ENCODE measurements around the gene CSTPP1. TPM values are rescaled to one million over a fixed set of nuclear protein-coding genes. Genes with fewer than 3 reads are reported as not detected.
A peak's percentile ranks its signal among the peaks of the same experiment; 100 is the strongest.

Gene CSTPP1, protein sequence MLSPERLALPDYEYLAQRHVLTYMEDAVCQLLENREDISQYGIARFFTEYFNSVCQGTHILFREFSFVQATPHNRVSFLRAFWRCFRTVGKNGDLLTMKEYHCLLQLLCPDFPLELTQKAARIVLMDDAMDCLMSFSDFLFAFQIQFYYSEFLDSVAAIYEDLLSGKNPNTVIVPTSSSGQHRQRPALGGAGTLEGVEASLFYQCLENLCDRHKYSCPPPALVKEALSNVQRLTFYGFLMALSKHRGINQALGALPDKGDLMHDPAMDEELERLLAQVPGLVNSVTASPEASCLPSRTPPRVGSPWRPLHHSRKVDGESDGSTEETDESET
- total RNA-seq: 31.5 and 45.6 TPM in 2 replicates

DNA sequence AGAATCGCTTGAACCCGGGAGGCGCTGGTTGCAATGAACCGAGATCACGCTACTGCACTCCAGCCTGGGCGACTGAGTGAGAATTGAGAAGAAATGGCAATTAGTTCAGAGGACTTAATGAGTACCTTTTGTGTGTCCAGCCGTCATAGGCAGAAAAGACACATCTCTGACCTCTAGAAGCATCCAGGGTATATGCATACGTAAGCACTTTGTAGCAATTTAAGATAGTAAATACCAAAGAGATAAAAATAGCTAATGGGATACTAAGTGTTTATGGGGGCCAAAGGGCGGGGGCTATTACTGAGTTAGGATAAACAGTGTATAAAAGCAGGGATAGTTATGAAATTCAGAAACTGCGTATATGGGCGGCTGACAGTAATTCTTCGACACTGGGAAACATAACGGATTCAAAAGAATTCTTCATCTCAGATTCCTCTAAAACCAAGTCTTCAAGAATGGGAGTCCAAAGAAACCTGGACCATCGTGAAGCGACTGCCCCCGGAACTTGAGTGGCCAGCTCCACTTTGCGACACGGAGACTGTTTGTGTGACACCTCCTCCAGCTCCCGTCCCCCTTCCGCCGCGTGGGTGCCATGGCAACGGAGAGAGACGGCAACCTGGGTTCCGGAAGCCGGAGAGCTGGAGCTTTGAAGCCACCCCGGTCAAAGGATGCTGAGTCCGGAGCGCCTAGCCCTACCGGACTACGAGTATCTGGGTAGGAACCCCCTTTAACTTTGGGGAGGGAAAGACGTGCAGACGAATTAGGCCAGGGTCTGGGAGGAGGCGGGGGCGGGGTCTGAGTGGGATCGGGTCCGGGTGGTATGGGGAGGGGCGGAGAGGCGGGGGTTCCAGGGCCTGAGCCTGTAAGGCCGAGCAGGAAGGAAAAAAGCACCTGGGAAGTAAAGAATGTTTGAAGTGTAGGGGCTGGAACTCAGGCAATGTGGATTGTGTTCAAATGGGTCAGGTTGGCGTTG is at the start of gene CSTPP1:
TSS of gene CSTPP1 (plus strand) at position 624 of the 973 bp plus-strand sequence. CDS start at position 669, 45 bp downstream.
- H3K4me3 ChIP-seq (ENCODE audit: low read depth, low read length): peak within 1 kb of the TSS; percentile 57
- H3K27me3 ChIP-seq (ENCODE audit: control insufficient read depth, insufficient read depth, low read length): no peaks in the 10 kb centered on the region
- no peaks in the 10 kb centered on the region for H3K36me3 ChIP-seq (ENCODE audit: control insufficient read depth, insufficient read depth, low read length)
- TF ChIP-seq, protein P1, sequence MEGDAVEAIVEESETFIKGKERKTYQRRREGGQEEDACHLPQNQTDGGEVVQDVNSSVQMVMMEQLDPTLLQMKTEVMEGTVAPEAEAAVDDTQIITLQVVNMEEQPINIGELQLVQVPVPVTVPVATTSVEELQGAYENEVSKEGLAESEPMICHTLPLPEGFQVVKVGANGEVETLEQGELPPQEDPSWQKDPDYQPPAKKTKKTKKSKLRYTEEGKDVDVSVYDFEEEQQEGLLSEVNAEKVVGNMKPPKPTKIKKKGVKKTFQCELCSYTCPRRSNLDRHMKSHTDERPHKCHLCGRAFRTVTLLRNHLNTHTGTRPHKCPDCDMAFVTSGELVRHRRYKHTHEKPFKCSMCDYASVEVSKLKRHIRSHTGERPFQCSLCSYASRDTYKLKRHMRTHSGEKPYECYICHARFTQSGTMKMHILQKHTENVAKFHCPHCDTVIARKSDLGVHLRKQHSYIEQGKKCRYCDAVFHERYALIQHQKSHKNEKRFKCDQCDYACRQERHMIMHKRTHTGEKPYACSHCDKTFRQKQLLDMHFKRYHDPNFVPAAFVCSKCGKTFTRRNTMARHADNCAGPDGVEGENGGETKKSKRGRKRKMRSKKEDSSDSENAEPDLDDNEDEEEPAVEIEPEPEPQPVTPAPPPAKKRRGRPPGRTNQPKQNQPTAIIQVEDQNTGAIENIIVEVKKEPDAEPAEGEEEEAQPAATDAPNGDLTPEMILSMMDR (IDR thresholded peaks at IDR 0.05; ENCODE audit: insufficient read depth, low read length, poor library complexity, severe bottlenecking): no peak
- DNase-seq (ENCODE audit: low read depth): no peak

DNA sequence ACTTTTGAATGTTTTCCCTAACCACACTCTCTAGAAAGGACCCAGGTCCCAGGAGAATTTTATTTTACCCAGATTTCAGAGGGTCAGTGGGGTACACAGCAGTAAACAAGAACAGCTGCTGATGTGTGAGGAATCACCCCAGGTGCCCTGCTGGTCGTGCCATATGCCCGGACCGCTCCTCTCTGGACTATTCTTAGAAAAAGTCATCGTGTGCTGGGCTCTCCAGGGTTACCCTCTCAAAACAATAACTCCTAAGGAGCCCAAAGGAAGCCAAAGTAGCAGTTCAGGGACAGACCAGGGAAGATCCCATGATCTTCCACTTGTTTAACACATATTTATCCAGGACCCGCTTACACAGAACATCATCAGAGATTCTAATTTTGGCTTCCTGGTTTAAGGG is 47.9 kb upstream of the CSTPP1 start:
- Histone ChIP-seq H3K36me3 (ENCODE audit: control insufficient read depth, insufficient read depth, low read length) (no peaks in the 10 kb centered on the region), H3K4me3 (ENCODE audit: low read depth, low read length) (no peak overlapping the region), H3K27me3 (ENCODE audit: control insufficient read depth, insufficient read depth, low read length) (no peaks in the 10 kb centered on the region)
- TF ChIP-seq, protein P1 (IDR thresholded peaks at IDR 0.05; ENCODE audit: insufficient read depth, low read length, poor library complexity, severe bottlenecking): no peak
- DNase-seq (ENCODE audit: low read depth): no peak

DNA sequence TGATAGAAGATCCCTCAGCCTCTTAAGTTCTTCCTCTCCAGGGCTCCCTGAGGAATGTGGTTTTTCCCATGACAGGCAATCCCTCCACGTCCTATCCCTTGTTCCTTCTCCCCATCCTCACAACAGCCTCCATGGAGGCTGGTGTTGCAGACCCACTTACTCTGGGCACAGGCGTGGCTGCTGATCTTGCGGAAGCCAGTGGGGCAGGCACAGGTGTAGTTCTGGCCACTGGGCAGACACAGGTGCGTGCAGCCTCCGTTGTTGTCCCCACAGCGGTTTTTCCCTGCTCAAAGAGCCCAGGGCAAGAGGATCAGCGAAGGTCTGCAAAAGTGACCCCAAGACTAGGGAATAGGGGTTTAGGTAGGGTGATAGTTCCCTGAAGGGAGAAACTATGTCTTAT is 47.3 kb upstream of the CSTPP1 start:
- no peaks in the 10 kb centered on the region for H3K36me3 ChIP-seq (ENCODE audit: control insufficient read depth, insufficient read depth, low read length)
- no peaks in the 10 kb centered on the region for H3K27me3 ChIP-seq (ENCODE audit: control insufficient read depth, insufficient read depth, low read length)
- DNase-seq (ENCODE audit: low read depth): no peak
- TF ChIP-seq, protein P1 (IDR thresholded peaks at IDR 0.05; ENCODE audit: insufficient read depth, low read length, poor library complexity, severe bottlenecking): no peak
- H3K4me3 ChIP-seq (ENCODE audit: low read depth, low read length): no peak overlapping the region

DNA sequence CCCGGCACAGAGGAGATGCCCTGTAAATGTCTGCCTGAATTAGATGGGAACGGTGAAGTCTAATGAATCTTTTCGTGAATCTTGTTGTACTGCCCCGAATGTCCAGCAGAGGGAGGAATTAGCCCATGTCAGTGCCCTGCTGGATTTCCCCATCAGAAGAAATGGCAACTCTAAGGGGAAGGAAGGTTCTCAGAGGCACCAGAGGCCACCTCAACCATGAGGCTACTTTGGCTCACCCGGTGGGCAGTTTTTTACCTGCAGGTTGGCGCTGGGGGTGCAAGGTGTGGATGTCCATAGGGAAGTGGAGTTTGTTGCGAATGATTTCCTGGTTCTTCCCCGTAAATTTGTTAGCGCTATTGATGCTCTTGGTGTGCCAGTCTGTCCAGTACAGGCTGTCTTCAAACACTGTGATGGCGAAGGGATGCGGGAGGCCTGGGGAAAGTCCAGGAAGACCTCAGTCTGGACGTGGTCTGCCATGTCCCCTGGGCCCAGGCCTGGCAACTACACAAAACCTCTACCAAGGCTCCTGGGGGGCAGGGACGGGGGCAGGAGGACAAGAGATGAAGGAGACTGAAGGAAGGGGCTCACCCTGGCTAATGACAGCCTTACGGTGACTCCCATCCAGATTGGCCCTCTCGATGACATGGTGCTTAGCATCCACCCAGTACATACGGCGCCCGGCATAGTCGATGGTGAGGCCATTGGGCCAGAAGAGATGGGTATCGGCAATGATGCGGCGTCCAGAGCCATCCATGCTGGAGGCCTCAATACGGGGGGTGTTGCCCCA is 46.7 kb upstream of the CSTPP1 start:
- no peaks in the 10 kb centered on the region for H3K27me3 ChIP-seq (ENCODE audit: control insufficient read depth, insufficient read depth, low read length)

GRCh38 chr11:46890665-46891064 is 45.9 kb upstream of the CSTPP1 start:
- no peaks in the 10 kb centered on the region for H3K27me3 ChIP-seq (ENCODE audit: control insufficient read depth, insufficient read depth, low read length)
- TF ChIP-seq, protein P1 (IDR thresholded peaks at IDR 0.05; ENCODE audit: insufficient read depth, low read length, poor library complexity, severe bottlenecking): no peak
- no peak for DNase-seq (ENCODE audit: low read depth)
- H3K36me3 ChIP-seq (ENCODE audit: control insufficient read depth, insufficient read depth, low read length): no peaks in the 10 kb centered on the region
- H3K4me3 ChIP-seq (ENCODE audit: low read depth, low read length): no peak overlapping the region

More for the DNA sequence above, 46.7 kb upstream of the CSTPP1 start:
- no peak overlapping the region for H3K4me3 ChIP-seq (ENCODE audit: low read depth, low read length)
- no peak for DNase-seq (ENCODE audit: low read depth)
- H3K36me3 ChIP-seq (ENCODE audit: control insufficient read depth, insufficient read depth, low read length): no peaks in the 10 kb centered on the region
- TF ChIP-seq, protein P1 (IDR thresholded peaks at IDR 0.05; ENCODE audit: insufficient read depth, low read length, poor library complexity, severe bottlenecking): peak; percentile 79

All from kidney epithelial cell (primary cell).